Stimulated activated CD8-positive, alpha-beta memory T cell treated with anti-CD3 and anti-CD28 coated beads, Interleukin-4, amount 100 ng/mL, for 1 hour (primary cell): Measurements from ENCODE around the gene FBP1.

Source experiments
- DNase-seq, 2 donors: peaks; one replicate each; pipeline ENCODE4 v3.0.0-alpha.2; 2020; ENCODE audit warnings: low read depth in 2 of 2, low spot score in 1 of 2

The FBP1 gene

GRCh38 chr9:94639061-94639998, at the start of gene FBP1:
Gene FBP1 (minus strand): TSS chr9:94639518. CDS start chr9:94639310, 208 bp downstream.
- DNase-seq, result peak in 1 of 2 donors; percentile 19

- no peak for DNase-seq
Measured at GRCh38 chr9:94687451-94687850, 48.1 kb upstream of the FBP1 start.

- DNase-seq, result no peak
Measured at GRCh38 chr9:94685359-94685758, 46.0 kb upstream of the FBP1 start.

GRCh38 chr9:94681508-94681907, 42.2 kb upstream of the FBP1 start:
- DNase-seq, result peak in 1 of 2 donors; percentile 25

- DNase-seq, result no peak
Measured at GRCh38 chr9:94680621-94681020, 41.3 kb upstream of the FBP1 start.

GRCh38 chr9:94680020-94680419, 40.7 kb upstream of the FBP1 start:
- DNase-seq, result no peak

GRCh38 chr9:94679587-94679986, 40.3 kb upstream of the FBP1 start:
- DNase-seq, result no peak

- DNase-seq, result no peak
Measured at GRCh38 chr9:94677929-94678328, 38.6 kb upstream of the FBP1 start.

- no peak for DNase-seq
Measured at GRCh38 chr9:94676446-94677131, 37.3 kb upstream of the FBP1 start.

- DNase-seq, result no peak
Measured at GRCh38 chr9:94675008-94675881, 35.9 kb upstream of the FBP1 start.

- no peak for DNase-seq
Measured at GRCh38 chr9:94672811-94673487, 33.6 kb upstream of the FBP1 start.

GRCh38 chr9:94668928-94669729, 29.8 kb upstream of the FBP1 start:
- no peak for DNase-seq

- no peak for DNase-seq
Measured at GRCh38 chr9:94668418-94668927, 29.2 kb upstream of the FBP1 start.

- DNase-seq, result no peak
Measured at GRCh38 chr9:94666364-94667099, 27.2 kb upstream of the FBP1 start.

GRCh38 chr9:94665613-94666012, 26.3 kb upstream of the FBP1 start:
- no peak for DNase-seq

GRCh38 chr9:94664801-94665200, 25.5 kb upstream of the FBP1 start:
- DNase-seq, result no peak

GRCh38 chr9:94663640-94664039, 24.3 kb upstream of the FBP1 start:
- no peak for DNase-seq

- no peak for DNase-seq
Measured at GRCh38 chr9:94663140-94663539, 23.8 kb upstream of the FBP1 start.
